GM18858 (cell line): ENCODE data around the gene IL12B.
"Not testable (repeated sequence)": the region's sequence is repeated elsewhere in the genome, so short reads cannot be mapped to it uniquely, and the experiment has no call there.

Experiments
- ATAC-seq: cut with Tn5 transposase; IDR thresholded peaks from one replicate; pipeline ENCODE4 v1.9.1; 2021; ENCODE audit not compliant: unreplicated experiment

IL12B gene

DNA sequence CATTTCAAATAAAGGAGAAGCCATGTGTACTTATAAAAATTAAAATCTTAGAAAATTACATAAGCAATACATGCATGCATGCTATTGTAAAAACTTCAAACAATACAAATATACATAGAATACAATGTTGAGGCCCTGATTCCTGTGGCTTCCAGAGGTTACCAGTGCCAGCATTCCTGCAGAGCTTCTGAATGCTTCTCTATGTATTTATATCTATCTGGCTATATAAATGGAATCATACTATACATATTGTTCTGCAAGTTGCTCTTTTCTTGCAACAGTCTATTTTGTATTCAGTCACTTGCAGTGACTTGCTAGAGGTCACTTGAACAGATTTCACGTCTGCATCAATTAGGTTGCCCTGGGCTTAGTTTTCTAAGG, 3.2 kb upstream of the IL12B start:
- no peak for ATAC-seq

DNA sequence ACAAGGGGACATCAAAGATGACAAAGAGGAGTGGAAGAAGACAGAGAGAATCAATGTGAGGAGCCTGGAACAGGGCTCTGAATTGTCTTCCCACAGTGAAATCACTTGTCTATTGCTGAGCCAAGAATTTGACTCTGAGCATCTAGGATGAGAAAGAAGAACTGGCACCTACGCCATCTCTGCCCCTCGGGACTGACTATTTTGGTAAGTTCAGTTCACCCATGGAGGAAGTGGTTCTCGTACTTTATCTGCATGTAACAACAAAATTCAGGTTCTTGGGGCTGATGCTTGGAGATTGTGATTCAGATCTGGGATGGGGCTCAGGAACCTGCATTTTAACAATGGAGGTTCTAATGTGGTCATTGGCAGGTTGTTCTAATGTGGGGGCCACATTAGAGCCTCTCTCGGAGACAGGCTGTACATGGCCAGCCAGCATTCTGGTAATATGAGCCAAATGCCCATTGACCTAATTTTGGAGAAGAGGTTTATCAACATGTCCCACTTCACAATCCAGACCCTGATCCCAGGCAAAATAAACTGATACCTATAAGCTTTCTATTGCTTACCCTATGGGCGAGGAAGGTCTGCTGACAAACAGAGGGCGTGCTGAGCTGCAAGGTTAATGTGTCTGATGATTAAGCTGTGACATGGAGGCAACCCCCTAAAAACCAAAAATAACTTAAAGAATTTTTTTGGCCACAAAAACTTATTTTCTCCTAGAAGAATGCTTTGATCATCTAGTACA, 2.7 kb upstream of the IL12B start:
- no peak for ATAC-seq

DNA sequence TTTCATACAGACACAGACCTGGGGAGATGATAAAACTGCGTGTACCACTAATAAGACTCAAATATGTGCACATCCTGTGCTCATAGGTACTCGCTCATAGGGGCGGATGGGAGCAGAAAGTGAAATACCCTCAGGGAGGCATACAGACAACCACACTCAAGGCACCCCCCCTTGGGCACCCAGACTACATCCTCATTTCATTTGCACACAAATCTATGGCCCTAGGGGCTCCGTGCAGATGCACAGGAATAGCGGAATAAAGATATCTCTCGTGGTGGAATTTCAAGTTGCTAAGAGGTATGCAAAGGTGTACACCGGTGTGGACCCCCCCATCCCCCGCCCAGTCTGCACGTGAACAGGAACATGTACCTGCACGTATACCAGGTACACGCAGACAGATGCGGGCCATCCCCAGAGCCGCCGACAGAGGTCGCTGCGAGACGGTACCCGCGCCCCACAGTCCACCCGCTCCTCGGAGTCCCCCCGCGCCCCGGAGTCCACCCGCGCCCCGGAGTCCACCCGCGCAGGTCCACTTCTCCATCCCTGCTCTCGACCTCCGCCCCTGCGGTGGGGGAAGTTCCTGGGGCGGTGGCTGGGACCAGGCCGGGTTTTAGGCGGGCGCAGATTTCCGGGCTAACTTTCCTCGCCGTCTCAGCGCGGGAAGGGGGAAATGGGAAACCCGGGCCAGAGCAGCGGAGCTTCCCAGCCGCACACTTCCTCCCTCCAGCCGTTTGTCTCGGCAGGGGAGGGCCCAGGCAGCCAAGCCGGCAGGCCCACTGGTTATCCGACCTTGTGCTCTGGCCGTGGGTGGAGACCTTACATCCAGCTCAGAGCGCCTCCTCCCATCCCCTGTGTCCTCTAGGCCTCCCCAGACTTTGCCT, 1.0 kb upstream of the IL12B start:
- no peak for ATAC-seq

- ATAC-seq: no peak
Measured at GRCh38 chr5:159324986-159325385, 5.3 kb downstream of the IL12B start.

GRCh38 chr5:159324102-159324755, 6.1 kb downstream of the IL12B start:
- ATAC-seq: no peak

DNA sequence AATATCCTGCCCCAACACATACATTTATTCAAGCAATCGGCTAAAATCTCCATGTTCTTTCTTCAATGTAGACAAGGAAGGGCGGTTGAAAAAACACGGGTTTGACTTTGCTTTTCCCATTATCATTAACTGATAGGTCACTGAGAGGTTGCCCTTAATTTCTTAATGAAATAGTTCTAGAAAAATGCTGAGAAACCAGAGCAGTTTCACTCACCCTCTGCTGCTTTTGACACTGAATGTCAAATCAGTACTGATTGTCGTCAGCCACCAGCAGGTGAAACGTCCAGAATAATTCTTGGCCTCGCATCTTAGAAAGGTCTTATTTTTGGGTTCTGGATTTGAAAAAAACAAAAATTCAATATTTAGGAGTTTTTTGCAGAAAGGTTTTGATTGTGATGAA, 8.1 kb downstream of the IL12B start:
- no peak for ATAC-seq

DNA sequence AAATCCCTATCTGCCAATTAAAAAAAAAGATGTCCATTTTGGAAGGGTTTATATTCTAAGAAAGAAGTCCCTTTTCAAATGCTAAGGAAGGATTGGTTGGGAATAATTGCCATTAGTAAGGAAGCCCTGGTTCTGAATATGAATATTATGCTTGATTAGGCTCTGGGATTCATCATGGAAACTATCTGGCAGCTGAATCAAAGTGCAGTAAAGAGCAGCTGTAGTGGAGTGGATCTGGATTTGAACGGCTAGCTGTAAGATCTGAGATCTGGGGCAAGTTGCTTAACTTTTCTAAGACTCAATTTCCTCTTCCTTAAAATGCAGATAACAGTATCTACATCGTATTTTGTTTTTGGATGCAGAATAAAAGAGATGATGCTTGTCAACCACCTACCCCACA, 10.5 kb downstream of the IL12B start:
- ATAC-seq: no peak

DNA sequence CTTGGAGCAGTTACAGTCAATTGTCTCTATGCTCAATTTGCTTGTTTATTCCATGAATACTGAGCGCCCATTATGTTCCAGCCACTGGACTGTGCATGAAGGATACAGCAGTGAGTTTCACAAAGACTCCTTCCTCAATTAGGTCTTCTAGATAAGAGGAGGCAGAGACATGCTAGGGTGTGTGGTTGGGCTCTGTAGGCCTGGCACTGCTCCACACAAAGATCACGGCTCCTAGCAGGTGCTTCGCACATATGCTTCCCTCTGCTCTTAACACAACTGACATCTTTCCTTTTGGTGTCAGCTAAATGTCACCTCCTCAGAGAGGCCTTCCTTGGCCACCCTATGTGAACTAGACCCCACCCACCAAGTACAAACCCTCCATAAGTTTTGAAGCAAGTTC, 10.9 kb downstream of the IL12B start:
- no peak for ATAC-seq

- no peak for ATAC-seq
Measured at GRCh38 chr5:159318448-159318847, 11.8 kb downstream of the IL12B start.

GRCh38 chr5:159317849-159318248, 12.4 kb downstream of the IL12B start:
- no peak for ATAC-seq

DNA sequence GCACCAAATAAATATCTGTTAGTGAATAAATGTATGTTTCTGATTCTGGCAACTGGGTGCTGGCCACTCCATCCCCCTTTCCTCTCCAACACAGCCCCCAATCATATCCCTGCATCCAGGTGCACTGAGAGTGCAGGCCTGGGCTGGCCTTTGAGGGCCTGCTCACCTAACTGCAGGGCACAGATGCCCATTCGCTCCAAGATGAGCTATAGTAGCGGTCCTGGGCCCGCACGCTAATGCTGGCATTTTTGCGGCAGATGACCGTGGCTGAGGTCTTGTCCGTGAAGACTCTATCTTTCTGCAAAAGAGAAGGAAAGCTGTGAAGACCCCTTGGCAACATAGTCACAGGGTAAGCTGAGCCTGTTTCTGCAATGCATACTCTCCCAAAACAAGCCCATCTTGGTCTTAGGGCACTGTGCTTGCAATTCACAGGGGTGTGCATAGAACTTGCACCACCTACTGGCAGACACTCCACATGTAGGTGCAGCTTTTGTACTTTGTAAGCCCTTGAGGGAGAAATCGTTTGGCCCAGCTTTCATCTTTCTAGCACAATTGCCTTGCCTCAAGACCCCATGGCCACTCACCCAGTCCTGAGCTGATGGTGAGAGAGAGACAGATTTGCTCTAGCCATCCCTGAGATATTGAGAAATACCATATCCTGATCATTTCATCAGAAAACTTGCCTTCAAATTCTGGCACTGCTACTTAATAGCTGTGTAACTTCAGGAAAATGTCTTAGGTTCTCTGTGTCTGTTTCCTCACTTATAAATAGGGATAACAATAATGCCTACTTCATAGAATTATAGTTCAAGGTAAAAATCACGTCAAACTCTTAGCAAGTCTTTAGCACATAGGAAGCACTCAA, 13.5 kb downstream of the IL12B start:
- no peak for ATAC-seq

GRCh38 chr5:159313197-159313596, 17.1 kb downstream of the IL12B start:
- no peak for ATAC-seq

GRCh38 chr5:159311063-159311462, 19.2 kb downstream of the IL12B start:
- ATAC-seq: no peak

DNA sequence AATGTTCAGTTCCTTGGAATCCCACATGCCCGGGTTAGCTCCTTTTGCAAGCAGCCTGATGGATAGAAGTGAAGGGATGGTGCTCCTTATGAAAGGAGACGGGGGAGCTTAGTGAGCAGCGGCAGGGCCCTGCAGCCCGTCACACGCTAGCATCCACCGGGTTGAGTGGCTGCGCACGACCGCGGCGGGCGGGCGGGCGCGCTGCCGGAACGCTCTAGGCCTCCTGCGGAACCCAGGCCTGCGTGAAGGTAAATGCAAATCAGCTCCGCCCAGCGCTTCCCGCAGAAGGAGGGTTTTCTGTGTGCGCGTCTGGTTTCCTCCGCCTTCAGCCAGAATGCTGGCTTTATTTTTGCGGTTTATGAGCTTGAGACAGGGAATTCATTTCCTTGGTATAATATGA, 19.8 kb downstream of the IL12B start:
- ATAC-seq: no peak

DNA sequence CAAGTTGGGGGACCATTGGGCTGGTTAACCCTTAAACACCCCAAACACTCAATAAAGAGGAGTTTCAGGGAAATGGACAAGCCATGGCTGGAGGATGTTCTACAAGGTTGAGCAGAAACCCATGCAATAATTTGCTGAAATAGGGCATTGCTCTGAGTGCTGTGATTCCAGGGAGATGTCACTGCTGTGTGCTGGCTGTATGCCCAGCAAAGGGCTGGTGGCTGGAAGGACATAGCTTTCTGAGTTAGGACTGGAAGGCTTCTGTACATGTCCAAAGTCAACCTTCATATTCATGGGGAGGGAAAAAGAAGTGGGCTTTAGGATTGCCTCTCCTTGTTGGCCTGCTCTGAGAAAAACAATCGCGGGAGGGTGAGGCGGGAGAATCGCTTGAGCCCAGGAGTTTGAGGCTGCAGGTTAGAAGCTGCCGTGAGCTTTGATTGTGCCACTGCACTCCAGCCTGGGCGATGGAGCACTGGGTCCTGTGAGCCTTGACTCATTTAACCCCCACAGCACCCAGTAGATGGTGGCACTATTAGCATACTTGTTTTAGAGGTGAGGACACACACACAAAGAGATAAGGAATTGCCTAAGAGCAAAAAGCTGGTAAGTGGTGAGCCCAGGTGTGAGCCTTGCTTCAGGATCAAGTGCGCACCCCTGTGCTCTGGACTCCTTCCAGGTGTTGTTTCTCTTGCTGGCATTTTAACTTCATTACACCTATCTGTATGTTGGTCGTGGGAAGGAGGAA, 20.4 kb downstream of the IL12B start:
- ATAC-seq: no peak

- ATAC-seq: no peak
Measured at GRCh38 chr5:159304961-159305595, 25.2 kb downstream of the IL12B start.

DNA sequence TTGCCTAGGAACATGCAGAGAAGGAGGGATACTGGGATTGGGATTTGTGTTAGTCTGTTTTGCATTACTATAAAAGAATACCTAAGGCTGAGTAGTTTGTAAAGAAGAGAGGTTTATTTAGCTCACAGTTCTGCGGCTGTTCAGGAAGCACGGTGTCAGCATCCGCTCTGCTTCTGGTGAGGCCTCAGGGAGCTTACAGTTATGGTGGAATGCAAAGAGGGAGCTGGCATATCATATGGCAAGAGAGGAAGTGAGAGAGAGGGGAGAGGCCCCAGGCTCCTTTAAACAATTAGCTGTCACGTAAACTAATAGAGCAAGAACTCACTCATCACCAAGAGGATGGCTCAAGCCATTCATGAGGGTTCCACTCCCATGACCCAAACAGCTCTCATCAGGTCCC, 27.0 kb downstream of the IL12B start:
- no peak for ATAC-seq

- not testable (repeated sequence) for ATAC-seq
Measured at GRCh38 chr5:159301929-159302860, 28.1 kb downstream of the IL12B start.

GRCh38 chr5:159301466-159301865, 28.8 kb downstream of the IL12B start:
- ATAC-seq: no peak
